ENCODE data around the gene COL5A1.
"Not testable (repeated sequence)": the region's sequence is repeated elsewhere in the genome, so short reads cannot be mapped to it uniquely, and the experiment has no call there.

The COL5A1 gene

GRCh38 chr9:134684941-134685340 lies 43.3 kb downstream of the COL5A1 start:
- not testable (repeated sequence) for H3K36me3 ChIP-seq (ENCODE audit: control insufficient read depth in 2 of 2, insufficient read depth in 2 of 2, low read length in 2 of 2); H3K27ac ChIP-seq (ENCODE audit: low read depth in 2 of 2, low read length in 2 of 2); H3K27me3 ChIP-seq (ENCODE audit: control insufficient read depth in 2 of 2, insufficient read depth in 2 of 2, low read length in 2 of 2); H3K9ac ChIP-seq (ENCODE audit: low read depth in 1 of 2, low read length in 2 of 2); H3K9me3 ChIP-seq (ENCODE audit: control insufficient read depth in 2 of 2, low read length in 2 of 2); H3K4me3 ChIP-seq (ENCODE audit: low read length in 2 of 2); H3K4me1 ChIP-seq (ENCODE audit: control insufficient read depth in 2 of 2, insufficient read depth in 2 of 2, low read length in 2 of 2)

- no peak overlapping the region for H3K4me3 ChIP-seq (ENCODE audit: low read length in 2 of 2)
These were observed 44.2 kb downstream of the COL5A1 start for GRCh38 chr9:134685784-134686183.

GRCh38 chr9:134686896-134687295 lies 45.3 kb downstream of the COL5A1 start:
- Histone ChIP-seq H3K36me3 (ENCODE audit: control insufficient read depth in 2 of 2, insufficient read depth in 2 of 2, low read length in 2 of 2) (no peaks in the 10 kb centered on the region), H3K4me3 (ENCODE audit: low read length in 2 of 2) (no peak overlapping the region), H3K9me3 (ENCODE audit: control insufficient read depth in 2 of 2, low read length in 2 of 2) (no peaks in the 10 kb centered on the region), H3K4me1 (ENCODE audit: control insufficient read depth in 2 of 2, insufficient read depth in 2 of 2, low read length in 2 of 2) (no peaks in the 10 kb centered on the region), H3K27ac (ENCODE audit: low read depth in 2 of 2, low read length in 2 of 2) (no peak overlapping the region), H3K9ac (ENCODE audit: low read depth in 1 of 2, low read length in 2 of 2) (no peak overlapping the region), H3K27me3 (ENCODE audit: control insufficient read depth in 2 of 2, insufficient read depth in 2 of 2, low read length in 2 of 2) (no peaks in the 10 kb centered on the region)

More at GRCh38 chr9:134685784-134686183, 44.2 kb downstream of the COL5A1 start:
- Histone ChIP-seq H3K9ac (ENCODE audit: low read depth in 1 of 2, low read length in 2 of 2) (no peak overlapping the region), H3K9me3 (ENCODE audit: control insufficient read depth in 2 of 2, low read length in 2 of 2) (no peaks in the 10 kb centered on the region), H3K4me1 (ENCODE audit: control insufficient read depth in 2 of 2, insufficient read depth in 2 of 2, low read length in 2 of 2) (peaks cover 0 to 3% of the 10 kb centered on the region in 2 donors), H3K36me3 (ENCODE audit: control insufficient read depth in 2 of 2, insufficient read depth in 2 of 2, low read length in 2 of 2) (no peaks in the 10 kb centered on the region), H3K27ac (ENCODE audit: low read depth in 2 of 2, low read length in 2 of 2) (no peak overlapping the region), H3K27me3 (ENCODE audit: control insufficient read depth in 2 of 2, insufficient read depth in 2 of 2, low read length in 2 of 2) (no peaks in the 10 kb centered on the region)

GRCh38 chr9:134687556-134687955 lies 46.0 kb downstream of the COL5A1 start:
- Histone ChIP-seq H3K27ac (ENCODE audit: low read depth in 2 of 2, low read length in 2 of 2) (no peak overlapping the region), H3K4me1 (ENCODE audit: control insufficient read depth in 2 of 2, insufficient read depth in 2 of 2, low read length in 2 of 2) (no peaks in the 10 kb centered on the region), H3K36me3 (ENCODE audit: control insufficient read depth in 2 of 2, insufficient read depth in 2 of 2, low read length in 2 of 2) (no peaks in the 10 kb centered on the region), H3K4me3 (ENCODE audit: low read length in 2 of 2) (no peak overlapping the region), H3K9me3 (ENCODE audit: control insufficient read depth in 2 of 2, low read length in 2 of 2) (no peaks in the 10 kb centered on the region), H3K9ac (ENCODE audit: low read depth in 1 of 2, low read length in 2 of 2) (no peak overlapping the region), H3K27me3 (ENCODE audit: control insufficient read depth in 2 of 2, insufficient read depth in 2 of 2, low read length in 2 of 2) (no peaks in the 10 kb centered on the region)

- H3K27me3 ChIP-seq (ENCODE audit: control insufficient read depth in 2 of 2, insufficient read depth in 2 of 2, low read length in 2 of 2): no peaks in the 10 kb centered on the region
- no peaks in the 10 kb centered on the region for H3K4me1 ChIP-seq (ENCODE audit: control insufficient read depth in 2 of 2, insufficient read depth in 2 of 2, low read length in 2 of 2)
- H3K9me3 ChIP-seq (ENCODE audit: control insufficient read depth in 2 of 2, low read length in 2 of 2): no peaks in the 10 kb centered on the region
- H3K9ac ChIP-seq (ENCODE audit: low read depth in 1 of 2, low read length in 2 of 2): no peak overlapping the region
- H3K27ac ChIP-seq (ENCODE audit: low read depth in 2 of 2, low read length in 2 of 2): no peak overlapping the region
- H3K36me3 ChIP-seq (ENCODE audit: control insufficient read depth in 2 of 2, insufficient read depth in 2 of 2, low read length in 2 of 2): no peaks in the 10 kb centered on the region
- no peak overlapping the region for H3K4me3 ChIP-seq (ENCODE audit: low read length in 2 of 2)
These were observed 46.6 kb downstream of the COL5A1 start for GRCh38 chr9:134688231-134688630.

GRCh38 chr9:134688661-134689320 lies 47.2 kb downstream of the COL5A1 start:
- no peak overlapping the region for H3K4me3 ChIP-seq (ENCODE audit: low read length in 2 of 2)
- H3K9ac ChIP-seq (ENCODE audit: low read depth in 1 of 2, low read length in 2 of 2): no peak overlapping the region
- no peaks in the 10 kb centered on the region for H3K27me3 ChIP-seq (ENCODE audit: control insufficient read depth in 2 of 2, insufficient read depth in 2 of 2, low read length in 2 of 2)
- H3K27ac ChIP-seq (ENCODE audit: low read depth in 2 of 2, low read length in 2 of 2): no peak overlapping the region
- H3K36me3 ChIP-seq (ENCODE audit: control insufficient read depth in 2 of 2, insufficient read depth in 2 of 2, low read length in 2 of 2): no peaks in the 10 kb centered on the region
- no peaks in the 10 kb centered on the region for H3K4me1 ChIP-seq (ENCODE audit: control insufficient read depth in 2 of 2, insufficient read depth in 2 of 2, low read length in 2 of 2)
- no peaks in the 10 kb centered on the region for H3K9me3 ChIP-seq (ENCODE audit: control insufficient read depth in 2 of 2, low read length in 2 of 2)

GRCh38 chr9:134689321-134690181 lies 47.9 kb downstream of the COL5A1 start:
- H3K4me1 ChIP-seq (ENCODE audit: control insufficient read depth in 2 of 2, insufficient read depth in 2 of 2, low read length in 2 of 2): no peaks in the 10 kb centered on the region
- no peaks in the 10 kb centered on the region for H3K27me3 ChIP-seq (ENCODE audit: control insufficient read depth in 2 of 2, insufficient read depth in 2 of 2, low read length in 2 of 2)
- no peak overlapping the region for H3K9ac ChIP-seq (ENCODE audit: low read depth in 1 of 2, low read length in 2 of 2)
- H3K36me3 ChIP-seq (ENCODE audit: control insufficient read depth in 2 of 2, insufficient read depth in 2 of 2, low read length in 2 of 2): no peaks in the 10 kb centered on the region
- no peaks in the 10 kb centered on the region for H3K9me3 ChIP-seq (ENCODE audit: control insufficient read depth in 2 of 2, low read length in 2 of 2)
- no peak overlapping the region for H3K27ac ChIP-seq (ENCODE audit: low read depth in 2 of 2, low read length in 2 of 2)
- H3K4me3 ChIP-seq (ENCODE audit: low read length in 2 of 2): no peak overlapping the region

- Histone ChIP-seq H3K27ac (ENCODE audit: low read depth in 2 of 2, low read length in 2 of 2) (no peak overlapping the region), H3K27me3 (ENCODE audit: control insufficient read depth in 2 of 2, insufficient read depth in 2 of 2, low read length in 2 of 2) (no peaks in the 10 kb centered on the region), H3K4me3 (ENCODE audit: low read length in 2 of 2) (no peak overlapping the region), H3K9ac (ENCODE audit: low read depth in 1 of 2, low read length in 2 of 2) (no peak overlapping the region), H3K36me3 (ENCODE audit: control insufficient read depth in 2 of 2, insufficient read depth in 2 of 2, low read length in 2 of 2) (no peaks in the 10 kb centered on the region), H3K4me1 (ENCODE audit: control insufficient read depth in 2 of 2, insufficient read depth in 2 of 2, low read length in 2 of 2) (no peaks in the 10 kb centered on the region), H3K9me3 (ENCODE audit: control insufficient read depth in 2 of 2, low read length in 2 of 2) (no peaks in the 10 kb centered on the region)
These were observed 48.7 kb downstream of the COL5A1 start for GRCh38 chr9:134690301-134690751.

- H3K4me1 ChIP-seq (ENCODE audit: control insufficient read depth in 2 of 2, insufficient read depth in 2 of 2, low read length in 2 of 2): no peaks in the 10 kb centered on the region
- H3K36me3 ChIP-seq (ENCODE audit: control insufficient read depth in 2 of 2, insufficient read depth in 2 of 2, low read length in 2 of 2): no peaks in the 10 kb centered on the region
- no peak overlapping the region for H3K27ac ChIP-seq (ENCODE audit: low read depth in 2 of 2, low read length in 2 of 2)
- no peak overlapping the region for H3K4me3 ChIP-seq (ENCODE audit: low read length in 2 of 2)
- H3K27me3 ChIP-seq (ENCODE audit: control insufficient read depth in 2 of 2, insufficient read depth in 2 of 2, low read length in 2 of 2): no peaks in the 10 kb centered on the region
- H3K9me3 ChIP-seq (ENCODE audit: control insufficient read depth in 2 of 2, low read length in 2 of 2): no peaks in the 10 kb centered on the region
- no peak overlapping the region for H3K9ac ChIP-seq (ENCODE audit: low read depth in 1 of 2, low read length in 2 of 2)
These were observed 49.5 kb downstream of the COL5A1 start for GRCh38 chr9:134690946-134691694.

All from mucosa of rectum (tissue), 2 donors.